Fibroblast of the aortic adventitia (primary cell): ENCODE results near the gene ZDHHC5. TPM values are rescaled to one million over a fixed set of nuclear protein-coding genes. Genes with fewer than 3 reads are reported as not detected.
A peak's percentile ranks its signal among the peaks of the same experiment; 100 is the strongest.

Experiments
- DNase-seq: peaks from one replicate; pipeline ENCODE4 v3.0.0-alpha.2; 2010; ENCODE audit warnings: low read depth
- H3K4me3 ChIP-seq: 2 replicates; pipeline ENCODE4 v1.5.1; 2011; ENCODE audit warnings: low read depth, mild to moderate bottlenecking, control low read depth, low read length, moderate library complexity
- CTCF ChIP-seq: IDR thresholded peaks from 2 replicates; pipeline ENCODE4 v1.5.1; 2011; ENCODE audit warnings: mild to moderate bottlenecking, low read length, control low read depth, inconsistent platforms; ENCODE audit not compliant: insufficient read depth
- total RNA-seq: library from RNA; depleted of rRNA; stranded (reverse); fragments of >200 nt; gene quantifications from 2 replicates; pipeline ENCODE4 v1.2.3, GENCODE V29; 2012; ENCODE audit warnings: low replicate concordance

The ZDHHC5 gene
- total RNA-seq, 1 donor = 49.6 TPM

- peak overlapping the region; percentile 97 for H3K4me3 ChIP-seq
- peak; percentile 84 for DNase-seq
- no peak for TF ChIP-seq CTCF
Observed at GRCh38 chr11:57638005-57638781, 29.7 kb upstream of the ZDHHC5 start.

- H3K4me3 ChIP-seq = peak overlapping the region; percentile 97
- TF ChIP-seq CTCF = no peak
- peak; percentile 24 for DNase-seq
Observed at GRCh38 chr11:57638811-57639320, 29.0 kb upstream of the ZDHHC5 start.

- peak; percentile 2 for TF ChIP-seq CTCF
- DNase-seq = peak; percentile 31
- peak overlapping the region; percentile 97 for H3K4me3 ChIP-seq
Observed at GRCh38 chr11:57639321-57640067, 28.4 kb upstream of the ZDHHC5 start.

GRCh38 chr11:57640068-57640800, 27.7 kb upstream of the ZDHHC5 start:
- no peak for TF ChIP-seq CTCF
- no peak for DNase-seq
- H3K4me3 ChIP-seq = peak overlapping the region; percentile 97

GRCh38 chr11:57641011-57641807, 26.7 kb upstream of the ZDHHC5 start:
- peak overlapping the region; percentile 97 for H3K4me3 ChIP-seq
- peak; percentile 77 for DNase-seq
- TF ChIP-seq CTCF = peak; percentile 71

- peak; percentile 20 for TF ChIP-seq CTCF
- H3K4me3 ChIP-seq = no peak overlapping the region
- DNase-seq = peak; percentile 65
Observed at GRCh38 chr11:57643802-57644201, 24.1 kb upstream of the ZDHHC5 start.
